Retina (tissue), 1 donor: ENCODE results near the gene C17orf75.
"Not testable (repeated sequence)": the region's sequence is repeated elsewhere in the genome, so short reads cannot be mapped to it uniquely, and the experiment has no call there.

Source experiments
- DNase-seq: peaks from one replicate; pipeline ENCODE4 v3.0.0-alpha.2; 2016

Gene C17orf75

GRCh38 chr17:32342603-32343325 is 791 bp upstream of the C17orf75 start:
- no peak for DNase-seq

GRCh38 chr17:32341141-32341856 is 674 bp downstream of the C17orf75 start:
- peak; percentile 64 for DNase-seq

GRCh38 chr17:32335687-32336086 is 6.3 kb downstream of the C17orf75 start:
- DNase-seq = no peak

GRCh38 chr17:32335046-32335445 is 6.9 kb downstream of the C17orf75 start:
- DNase-seq = no peak

- no peak for DNase-seq
Observed at GRCh38 chr17:32333187-32333586, 8.8 kb downstream of the C17orf75 start.

- DNase-seq = no peak
Observed at GRCh38 chr17:32331243-32332040, 10.5 kb downstream of the C17orf75 start.

- no peak for DNase-seq
Observed at GRCh38 chr17:32330147-32330546, 11.8 kb downstream of the C17orf75 start.

- no peak for DNase-seq
Observed at GRCh38 chr17:32327911-32328310, 14.1 kb downstream of the C17orf75 start.

GRCh38 chr17:32323811-32324491 is 18.0 kb downstream of the C17orf75 start:
- peak; percentile 62 for DNase-seq

- no peak for DNase-seq
Observed at GRCh38 chr17:32323046-32323445, 18.9 kb downstream of the C17orf75 start.

- DNase-seq = no peak
Observed at GRCh38 chr17:32320847-32321246, 21.1 kb downstream of the C17orf75 start.

GRCh38 chr17:32320080-32320479 is 21.9 kb downstream of the C17orf75 start:
- DNase-seq = not testable (repeated sequence)

- DNase-seq = peak; percentile 85
Observed at GRCh38 chr17:32319548-32319905, 22.4 kb downstream of the C17orf75 start.

GRCh38 chr17:32318071-32318470 is 23.9 kb downstream of the C17orf75 start:
- no peak for DNase-seq

- DNase-seq = no peak
Observed at GRCh38 chr17:32317353-32317752, 24.6 kb downstream of the C17orf75 start.

GRCh38 chr17:32316653-32317052 is 25.3 kb downstream of the C17orf75 start:
- not testable (repeated sequence) for DNase-seq

GRCh38 chr17:32315171-32315570 is 26.8 kb downstream of the C17orf75 start:
- no peak for DNase-seq

- DNase-seq = no peak
Observed at GRCh38 chr17:32314636-32315035, 27.3 kb downstream of the C17orf75 start.

GRCh38 chr17:32311028-32311536 is 30.9 kb downstream of the C17orf75 start:
- DNase-seq = peak; percentile 72

- DNase-seq = peak; percentile 51
Observed at GRCh38 chr17:32307658-32308057, 34.3 kb downstream of the C17orf75 start.

- DNase-seq = no peak
Observed at GRCh38 chr17:32305049-32305448, 36.9 kb downstream of the C17orf75 start.

GRCh38 chr17:32303781-32304288 is 38.1 kb downstream of the C17orf75 start:
- no peak for DNase-seq
